HepG2 (cell line): ENCODE data around the gene SBNO1.
"Not testable (repeated sequence)": the region's sequence is repeated elsewhere in the genome, so short reads cannot be mapped to it uniquely, and the experiment has no call there.

ENCODE experiments used
- EHMT2 ChIP-seq: fragments of 200-600 bp; sonication (generic); IDR thresholded peaks from 2 replicates; pipeline ENCODE4 v1.7.0; 2017; ENCODE audit warnings: antibody characterized with exemption, low read depth, low read length, borderline replicate concordance
- EZH2 ChIP-seq: conservative IDR thresholded peaks from 2 replicates; pipeline ENCODE4 v1.6.1; 2012; ENCODE audit warnings: mild to moderate bottlenecking, low read depth, low read length, moderate library complexity
- TF ChIP-seq, protein P1 (sequence below): sonication (generic); formaldehyde crosslinking; IDR thresholded peaks from 2 replicates; pipeline ENCODE4 v1.5.0; 2020; ENCODE audit warnings: mild to moderate bottlenecking, missing genetic modification reagents, moderate library complexity

DNA sequence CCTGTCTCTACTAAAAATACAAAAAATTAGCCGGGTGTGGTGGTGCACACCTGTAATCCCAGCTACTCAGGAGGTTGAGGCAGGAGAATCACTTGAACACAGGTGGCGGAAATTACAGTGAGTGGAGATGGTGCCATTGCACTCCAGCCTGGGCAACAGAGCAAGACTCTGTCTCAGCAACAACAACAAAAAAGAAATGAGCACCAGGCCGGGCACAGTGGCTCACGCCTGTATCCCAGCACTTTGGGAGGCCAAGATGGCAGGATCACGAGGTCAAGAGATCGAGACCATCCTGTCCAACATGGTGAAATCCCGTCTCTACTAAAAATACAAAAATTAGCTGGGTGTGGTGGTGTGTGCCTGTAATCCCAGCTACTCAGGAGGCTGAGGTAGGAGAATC lies 3.8 kb upstream of the SBNO1 start:
- TF ChIP-seq EHMT2, EZH2: not testable (repeated sequence)
- TF ChIP-seq, protein P1, sequence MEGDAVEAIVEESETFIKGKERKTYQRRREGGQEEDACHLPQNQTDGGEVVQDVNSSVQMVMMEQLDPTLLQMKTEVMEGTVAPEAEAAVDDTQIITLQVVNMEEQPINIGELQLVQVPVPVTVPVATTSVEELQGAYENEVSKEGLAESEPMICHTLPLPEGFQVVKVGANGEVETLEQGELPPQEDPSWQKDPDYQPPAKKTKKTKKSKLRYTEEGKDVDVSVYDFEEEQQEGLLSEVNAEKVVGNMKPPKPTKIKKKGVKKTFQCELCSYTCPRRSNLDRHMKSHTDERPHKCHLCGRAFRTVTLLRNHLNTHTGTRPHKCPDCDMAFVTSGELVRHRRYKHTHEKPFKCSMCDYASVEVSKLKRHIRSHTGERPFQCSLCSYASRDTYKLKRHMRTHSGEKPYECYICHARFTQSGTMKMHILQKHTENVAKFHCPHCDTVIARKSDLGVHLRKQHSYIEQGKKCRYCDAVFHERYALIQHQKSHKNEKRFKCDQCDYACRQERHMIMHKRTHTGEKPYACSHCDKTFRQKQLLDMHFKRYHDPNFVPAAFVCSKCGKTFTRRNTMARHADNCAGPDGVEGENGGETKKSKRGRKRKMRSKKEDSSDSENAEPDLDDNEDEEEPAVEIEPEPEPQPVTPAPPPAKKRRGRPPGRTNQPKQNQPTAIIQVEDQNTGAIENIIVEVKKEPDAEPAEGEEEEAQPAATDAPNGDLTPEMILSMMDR (CRISPR knock-in tag): not testable (repeated sequence)
